ENCODE results near the gene UPK1A. TPM values are rescaled to one million over a fixed set of nuclear protein-coding genes. Genes with fewer than 3 reads are reported as not detected.

Gene UPK1A
- total RNA-seq, 2 experiments from 2014 or later = 0.37 TPM

DNA sequence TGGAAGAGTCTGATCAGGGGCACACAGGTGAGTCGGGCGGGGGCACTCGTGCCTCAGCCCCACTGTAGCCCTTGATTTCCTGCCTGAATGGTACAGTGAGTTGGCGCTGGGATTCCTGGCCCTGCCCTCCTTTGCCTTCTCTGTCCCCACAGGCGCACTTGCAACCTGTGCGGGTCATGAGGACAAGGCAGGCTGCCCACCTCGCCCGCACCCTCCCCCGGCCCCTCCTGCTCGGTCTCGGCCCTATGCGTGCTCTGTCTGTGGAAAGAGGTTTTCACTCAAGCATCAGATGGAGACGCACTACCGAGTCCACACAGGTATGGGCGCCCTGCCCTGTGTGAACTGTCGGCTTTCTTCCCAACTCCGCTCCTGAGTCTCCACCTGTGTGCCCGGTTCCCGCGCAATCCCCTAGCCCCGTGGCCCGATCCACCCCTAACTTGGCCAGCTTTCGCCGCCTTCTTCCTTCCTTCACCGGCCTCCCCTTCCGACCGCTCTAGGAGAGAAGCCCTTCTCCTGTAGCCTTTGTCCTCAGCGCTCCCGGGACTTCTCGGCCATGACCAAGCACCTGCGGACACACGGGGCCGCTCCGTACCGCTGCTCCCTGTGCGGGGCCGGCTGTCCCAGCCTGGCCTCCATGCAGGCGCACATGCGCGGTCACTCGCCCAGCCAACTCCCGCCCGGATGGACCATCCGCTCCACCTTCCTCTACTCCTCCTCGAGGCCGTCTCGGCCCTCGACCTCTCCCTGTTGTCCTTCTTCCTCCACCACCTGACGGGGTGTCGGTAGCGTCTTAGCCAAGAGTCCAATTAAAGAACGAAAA lies 49.9 kb downstream of the UPK1A start:
- peaks cover 69% of the 10 kb centered on the region for H3K4me1 Mint-ChIP-seq
- ChIA-PET CTCF (interaction anchor here (0.6 to 6.0 kb wide), 5 partner anchors 14 to 167 kb away, joined by 3 to 72 read pairs (median 4); partner anchors contain the start of gene LIN37), POLR2A (interaction anchor here (0.6 kb wide), 1 partner anchor 32 kb away, joined by 3 read pairs; the partner anchor contains the start of gene LIN37)
- no peaks in the 10 kb centered on the region for H3K27me3 Mint-ChIP-seq
- DNase-seq = no peak
- peak overlapping the region; percentile 94 for H3K27ac Mint-ChIP-seq
- peak overlapping the region; percentile 87 for H3K4me3 Mint-ChIP-seq
- H3K9me3 Mint-ChIP-seq = no peaks in the 10 kb centered on the region
- H3K36me3 Mint-ChIP-seq (ENCODE audit: low read depth) = peaks cover 15% of the 10 kb centered on the region

DNA sequence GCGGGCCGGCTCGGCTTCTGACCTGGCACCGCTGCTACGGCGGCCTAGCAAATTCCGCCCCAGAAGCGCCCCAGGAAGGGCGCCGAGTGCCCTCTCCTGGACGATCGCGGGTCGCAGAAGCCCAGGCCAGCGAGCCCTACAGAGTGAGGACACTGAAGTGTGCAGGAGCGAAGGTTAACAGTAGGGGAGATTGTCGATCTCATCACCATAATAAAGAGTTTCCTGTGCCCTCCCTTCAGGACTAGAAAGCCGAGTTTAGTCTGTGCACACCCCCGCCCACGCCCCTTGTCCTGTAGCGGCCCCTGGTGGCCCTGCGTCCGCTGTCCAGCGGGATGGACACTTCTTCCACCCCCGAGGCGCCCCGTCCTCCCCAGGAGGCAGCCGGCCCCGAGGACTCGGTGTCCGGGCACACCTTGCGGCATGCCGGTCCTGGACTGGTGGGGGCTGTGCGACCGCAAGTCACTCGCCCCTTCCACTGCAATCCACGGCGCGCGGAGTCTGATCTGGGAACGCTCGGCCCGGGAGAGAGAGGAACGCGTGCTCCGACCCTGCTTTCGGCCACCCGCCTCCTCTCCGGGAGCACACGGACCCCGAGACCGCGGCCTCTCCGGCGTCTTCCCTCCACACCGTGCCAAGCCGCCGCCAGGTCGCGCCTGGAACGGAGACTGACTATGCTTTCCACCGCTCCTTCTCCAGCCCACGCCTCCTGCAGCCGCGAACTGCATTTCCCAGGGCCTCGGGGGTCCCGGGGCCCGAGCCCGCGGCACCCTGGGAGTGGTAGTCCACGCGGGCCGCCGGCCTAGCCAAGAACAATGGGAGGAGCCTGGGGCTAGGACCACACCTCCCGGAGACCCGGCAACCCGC lies 50.7 kb downstream of the UPK1A start:
- CTCF ChIA-PET = interaction anchor here (1.8 to 6.0 kb wide), 3 partner anchors 15 to 31 kb away, joined by 4 to 72 read pairs (median 12); partner anchors contain the start of gene LIN37

DNA sequence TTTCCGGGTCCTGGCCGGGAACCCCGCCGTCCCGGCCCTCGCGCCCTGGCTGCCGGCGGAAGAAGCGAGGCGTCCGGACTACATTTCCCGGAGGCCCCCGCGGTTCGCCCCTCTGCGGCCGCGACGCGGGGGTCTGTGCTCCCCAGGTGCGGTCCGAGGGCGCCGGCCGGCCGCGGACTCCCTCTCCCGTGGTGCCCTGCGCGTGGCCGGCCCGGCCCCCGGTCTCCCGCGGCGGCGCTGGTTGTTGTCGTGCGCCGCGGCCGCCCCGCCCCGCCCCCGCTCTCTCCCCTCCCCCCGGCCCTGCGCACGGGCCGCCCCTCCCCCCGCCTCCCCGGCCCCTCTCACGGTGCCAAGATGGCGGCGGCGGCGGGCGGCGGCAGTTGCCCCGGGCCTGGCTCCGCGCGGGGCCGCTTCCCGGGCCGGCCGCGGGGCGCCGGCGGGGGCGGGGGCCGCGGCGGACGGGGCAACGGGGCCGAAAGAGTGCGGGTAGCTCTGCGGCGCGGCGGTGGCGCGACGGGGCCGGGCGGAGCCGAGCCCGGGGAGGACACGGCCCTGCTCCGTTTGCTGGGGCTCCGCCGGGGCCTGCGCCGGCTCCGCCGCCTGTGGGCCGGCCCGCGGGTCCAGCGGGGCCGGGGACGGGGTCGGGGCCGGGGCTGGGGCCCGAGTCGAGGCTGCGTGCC lies 51.5 kb downstream of the UPK1A start, which contains the start of gene KMT2B:
Gene KMT2B, plus strand, starts transcription at position 339 of the 680 bp plus-strand sequence. Its CDS starts 16 bp downstream, at position 355.
- Mint-ChIP-seq H3K27me3 (no peaks in the 10 kb centered on the region), H3K4me1 (peaks cover 59% of the 10 kb centered on the region), H3K4me3 (peak within 1 kb of the TSS; percentile 87), H3K27ac (peak within 1 kb of the TSS; percentile 94), H3K36me3 (ENCODE audit: low read depth) (peaks cover 24% of the 10 kb centered on the region), H3K9me3 (no peaks in the 10 kb centered on the region)
- POLR2A ChIA-PET = no interaction called here
- CTCF ChIA-PET = interaction anchor here (0.9 to 1.1 kb wide), 2 partner anchors 23 kb away, joined by 4 to 5 read pairs; no protein-coding TSS in a partner anchor
- no peak for DNase-seq

More for the DNA sequence above, 50.7 kb downstream of the UPK1A start:
- no peaks in the 10 kb centered on the region for H3K27me3 Mint-ChIP-seq
- H3K36me3 Mint-ChIP-seq (ENCODE audit: low read depth) = peaks cover 17% of the 10 kb centered on the region
- H3K9me3 Mint-ChIP-seq = no peaks in the 10 kb centered on the region
- H3K27ac Mint-ChIP-seq = peak overlapping the region; percentile 94
- H3K4me3 Mint-ChIP-seq = peak overlapping the region; percentile 87
- DNase-seq = peak; percentile 97
- POLR2A ChIA-PET = no interaction called here
- peaks cover 66% of the 10 kb centered on the region for H3K4me1 Mint-ChIP-seq

DNA sequence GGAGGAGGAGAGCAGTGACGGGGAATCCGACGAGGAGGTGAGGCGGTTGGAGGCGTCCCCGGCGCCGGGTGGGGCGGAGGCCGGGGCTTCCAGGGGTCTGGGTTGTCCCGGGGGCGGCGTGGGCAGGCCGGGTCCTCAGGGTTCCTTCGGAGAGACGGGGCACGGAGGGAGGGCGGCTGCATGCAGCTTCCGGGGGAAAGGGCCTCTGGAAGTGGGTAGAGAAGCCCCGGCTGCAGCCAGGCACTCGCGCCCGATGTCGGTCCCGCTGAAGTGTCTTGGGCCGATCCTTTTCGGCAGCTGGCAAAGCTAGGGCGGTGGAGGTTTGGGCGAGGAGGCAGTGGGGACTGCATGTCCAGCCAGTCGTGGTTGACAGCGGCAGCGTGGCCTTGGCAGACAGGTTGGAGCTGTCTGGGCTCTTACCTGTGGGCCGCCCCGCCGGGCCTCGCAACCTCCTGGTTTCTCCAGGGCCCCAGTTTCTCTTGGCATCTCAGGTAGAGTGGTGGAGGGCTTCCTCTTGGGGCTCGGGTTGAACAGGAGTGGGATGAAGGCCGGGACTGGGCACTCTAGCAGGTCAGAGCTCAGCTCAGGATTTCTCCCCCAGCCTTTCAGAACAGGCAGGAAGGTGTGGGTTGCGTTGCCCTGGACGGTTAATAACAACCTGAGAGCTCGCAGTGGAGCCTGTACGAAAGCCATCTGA lies 52.2 kb downstream of the UPK1A start:
- Mint-ChIP-seq H3K36me3 (ENCODE audit: low read depth) (peaks cover 28% of the 10 kb centered on the region), H3K4me1 (peaks cover 52% of the 10 kb centered on the region), H3K4me3 (peak overlapping the region; percentile 87), H3K9me3 (no peaks in the 10 kb centered on the region), H3K27me3 (no peaks in the 10 kb centered on the region), H3K27ac (peak overlapping the region; percentile 85)
- DNase-seq = peak; percentile 54
- POLR2A ChIA-PET = interaction anchor here (0.7 kb wide), 1 partner anchor 101 kb away, joined by 3 read pairs; no protein-coding TSS in a partner anchor
- CTCF ChIA-PET = interaction anchor here (0.8 to 1.1 kb wide), 4 partner anchors 12 to 24 kb away, joined by 3 to 5 read pairs (median 4); no protein-coding TSS in a partner anchor

DNA sequence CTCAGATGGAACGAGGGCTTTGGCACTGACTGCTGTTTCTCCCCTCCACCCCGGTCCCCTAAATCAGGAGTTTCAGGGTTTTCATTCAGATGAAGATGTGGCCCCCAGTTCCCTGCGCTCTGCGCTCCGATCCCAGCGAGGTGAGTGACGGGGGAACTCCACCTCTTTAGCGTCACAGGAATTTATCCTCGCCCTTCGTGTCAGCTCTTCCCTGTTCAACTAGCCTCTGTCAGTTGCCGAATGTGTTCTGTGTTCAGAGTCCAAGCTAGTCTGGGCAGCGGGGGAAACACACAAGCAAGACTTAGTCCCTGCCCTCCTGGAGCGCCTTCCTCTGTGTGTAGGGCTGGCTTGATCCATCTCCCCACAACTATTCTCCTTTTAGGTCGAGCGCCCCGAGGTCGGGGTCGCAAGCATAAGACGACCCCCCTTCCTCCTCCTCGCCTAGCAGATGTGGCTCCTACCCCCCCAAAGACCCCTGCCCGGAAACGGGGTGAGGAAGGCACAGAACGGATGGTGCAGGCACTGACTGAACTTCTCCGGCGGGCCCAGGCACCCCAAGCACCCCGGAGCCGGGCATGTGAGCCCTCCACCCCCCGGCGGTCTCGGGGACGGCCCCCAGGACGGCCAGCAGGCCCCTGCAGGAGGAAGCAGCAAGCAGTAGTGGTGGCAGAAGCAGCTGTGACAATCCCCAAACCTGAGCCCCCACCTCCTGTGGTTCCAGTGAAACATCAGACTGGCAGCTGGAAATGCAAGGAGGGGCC lies 53.3 kb downstream of the UPK1A start:
- POLR2A ChIA-PET = no interaction called here
- peaks cover 34% of the 10 kb centered on the region for H3K36me3 Mint-ChIP-seq (ENCODE audit: low read depth)
- CTCF ChIA-PET = interaction anchor here (1.1 kb wide), 1 partner anchor 17 kb away, joined by 4 read pairs; no protein-coding TSS in a partner anchor
- no peak for DNase-seq
- peaks cover 41% of the 10 kb centered on the region for H3K4me1 Mint-ChIP-seq
- peak overlapping the region; percentile 87 for H3K4me3 Mint-ChIP-seq
- H3K27ac Mint-ChIP-seq = peak overlapping the region; percentile 85
- no peaks in the 10 kb centered on the region for H3K9me3 Mint-ChIP-seq
- no peaks in the 10 kb centered on the region for H3K27me3 Mint-ChIP-seq

DNA sequence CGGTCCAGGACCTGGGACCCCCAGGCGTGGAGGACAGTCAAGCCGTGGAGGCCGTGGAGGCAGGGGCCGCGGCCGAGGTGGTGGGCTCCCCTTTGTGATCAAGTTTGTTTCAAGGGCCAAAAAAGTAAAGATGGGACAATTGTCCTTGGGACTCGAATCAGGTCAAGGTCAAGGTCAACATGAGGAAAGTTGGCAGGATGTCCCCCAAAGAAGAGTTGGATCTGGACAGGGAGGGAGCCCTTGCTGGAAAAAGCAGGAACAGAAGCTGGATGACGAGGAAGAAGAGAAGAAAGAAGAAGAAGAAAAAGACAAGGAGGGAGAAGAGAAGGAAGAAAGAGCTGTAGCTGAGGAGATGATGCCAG lies 53.8 kb downstream of the UPK1A start:
- H3K36me3 Mint-ChIP-seq (ENCODE audit: low read depth) = peaks cover 38% of the 10 kb centered on the region
- H3K4me1 Mint-ChIP-seq = peaks cover 35% of the 10 kb centered on the region
- H3K27me3 Mint-ChIP-seq = no peaks in the 10 kb centered on the region
- ChIA-PET POLR2A (no interaction called here), CTCF (no interaction called here)
- peak overlapping the region; percentile 50 for H3K27ac Mint-ChIP-seq
- H3K4me3 Mint-ChIP-seq = no peak overlapping the region
- no peak for DNase-seq
- H3K9me3 Mint-ChIP-seq = no peaks in the 10 kb centered on the region

DNA sequence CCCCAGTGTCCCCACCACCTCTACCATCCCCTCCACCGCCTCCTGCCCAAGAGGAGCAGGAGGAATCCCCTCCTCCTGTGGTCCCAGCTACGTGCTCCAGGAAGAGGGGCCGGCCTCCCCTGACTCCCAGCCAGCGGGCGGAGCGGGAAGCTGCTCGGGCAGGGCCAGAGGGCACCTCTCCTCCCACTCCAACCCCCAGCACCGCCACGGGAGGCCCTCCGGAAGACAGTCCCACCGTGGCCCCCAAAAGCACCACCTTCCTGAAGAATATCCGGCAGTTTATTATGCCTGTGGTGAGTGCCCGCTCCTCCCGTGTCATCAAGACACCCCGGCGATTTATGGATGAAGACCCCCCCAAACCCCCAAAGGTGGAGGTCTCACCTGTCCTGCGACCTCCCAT lies 54.3 kb downstream of the UPK1A start:
- Mint-ChIP-seq H3K4me3 (no peak overlapping the region), H3K9me3 (no peaks in the 10 kb centered on the region), H3K36me3 (ENCODE audit: low read depth) (peaks cover 43% of the 10 kb centered on the region), H3K4me1 (peaks cover 30% of the 10 kb centered on the region), H3K27ac (no peak overlapping the region), H3K27me3 (no peaks in the 10 kb centered on the region)
- no peak for DNase-seq
- ChIA-PET CTCF (interaction anchor here (0.8 kb wide), 1 partner anchor 19 kb away, joined by 3 read pairs; no protein-coding TSS in a partner anchor), POLR2A (no interaction called here)

DNA sequence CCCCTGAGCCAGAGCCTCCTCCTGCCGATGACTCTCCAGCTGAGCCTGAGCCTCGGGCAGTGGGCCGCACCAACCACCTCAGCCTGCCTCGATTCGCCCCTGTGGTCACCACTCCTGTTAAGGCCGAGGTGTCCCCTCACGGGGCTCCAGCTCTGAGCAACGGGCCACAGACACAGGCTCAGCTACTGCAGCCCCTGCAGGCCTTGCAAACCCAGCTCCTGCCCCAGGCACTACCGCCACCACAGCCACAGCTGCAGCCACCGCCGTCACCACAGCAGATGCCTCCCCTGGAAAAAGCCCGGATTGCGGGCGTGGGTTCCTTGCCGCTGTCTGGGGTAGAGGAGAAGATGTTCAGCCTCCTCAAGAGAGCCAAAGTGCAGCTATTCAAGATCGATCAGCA lies 55.1 kb downstream of the UPK1A start:
- H3K36me3 Mint-ChIP-seq (ENCODE audit: low read depth) = peaks cover 50% of the 10 kb centered on the region
- CTCF ChIA-PET = interaction anchor here (0.7 to 0.8 kb wide), 2 partner anchors 18 to 19 kb away, joined by 3 to 4 read pairs; no protein-coding TSS in a partner anchor
- H3K4me3 Mint-ChIP-seq = no peak overlapping the region
- peaks cover 23% of the 10 kb centered on the region for H3K4me1 Mint-ChIP-seq
- no peaks in the 10 kb centered on the region for H3K9me3 Mint-ChIP-seq
- H3K27ac Mint-ChIP-seq = peak overlapping the region; percentile 19
- POLR2A ChIA-PET = no interaction called here
- H3K27me3 Mint-ChIP-seq = no peaks in the 10 kb centered on the region
- DNase-seq = no peak

DNA sequence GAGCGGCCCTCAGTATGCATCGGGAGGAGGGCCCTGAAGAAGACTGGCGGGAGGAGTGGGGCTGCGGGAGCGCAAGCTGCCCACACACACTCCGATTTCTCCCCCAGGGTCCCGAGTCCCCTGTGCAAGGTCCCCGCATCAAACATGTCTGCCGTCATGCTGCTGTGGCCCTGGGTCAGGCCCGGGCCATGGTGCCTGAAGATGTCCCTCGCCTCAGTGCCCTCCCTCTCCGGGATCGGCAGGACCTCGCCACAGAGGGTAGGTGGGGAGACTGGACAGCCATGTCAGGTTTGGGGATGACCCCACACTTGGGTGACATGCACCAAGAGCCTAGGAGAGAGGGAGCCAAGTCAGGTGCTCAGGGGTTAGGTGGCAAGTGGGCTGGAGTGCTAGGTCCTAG lies 56.1 kb downstream of the UPK1A start:
- H3K36me3 Mint-ChIP-seq (ENCODE audit: low read depth) = peaks cover 50% of the 10 kb centered on the region
- CTCF ChIA-PET = interaction anchor here (0.8 to 1.7 kb wide), 2 partner anchors 14 to 20 kb away, joined by 3 to 5 read pairs; partner anchors contain the start of gene IGFLR1
- peak overlapping the region; percentile 31 for H3K27ac Mint-ChIP-seq
- H3K4me1 Mint-ChIP-seq = peaks cover 18% of the 10 kb centered on the region
- no peak for DNase-seq
- H3K4me3 Mint-ChIP-seq = no peak overlapping the region
- H3K9me3 Mint-ChIP-seq = no peaks in the 10 kb centered on the region
- POLR2A ChIA-PET = interaction anchor here (0.5 kb wide), 1 partner anchor 68 kb away, joined by 3 read pairs; no protein-coding TSS in a partner anchor
- no peaks in the 10 kb centered on the region for H3K27me3 Mint-ChIP-seq

DNA sequence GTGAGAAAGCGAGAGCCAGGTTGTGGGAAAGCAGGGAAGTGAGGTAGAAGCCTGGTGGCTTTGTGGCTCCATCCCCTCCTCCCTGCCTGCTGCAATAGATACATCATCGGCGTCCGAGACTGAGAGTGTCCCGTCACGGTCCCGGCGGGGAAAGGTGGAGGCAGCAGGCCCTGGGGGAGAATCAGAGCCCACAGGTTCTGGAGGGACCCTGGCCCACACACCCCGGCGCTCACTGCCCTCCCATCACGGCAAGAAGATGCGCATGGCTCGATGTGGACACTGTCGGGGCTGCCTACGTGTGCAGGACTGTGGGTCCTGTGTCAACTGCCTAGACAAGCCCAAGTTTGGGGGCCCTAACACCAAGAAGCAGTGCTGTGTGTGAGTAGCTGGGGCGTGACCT lies 56.6 kb downstream of the UPK1A start:
- DNase-seq = no peak
- Mint-ChIP-seq H3K4me1 (peaks cover 18% of the 10 kb centered on the region), H3K9me3 (no peaks in the 10 kb centered on the region), H3K36me3 (ENCODE audit: low read depth) (peaks cover 51% of the 10 kb centered on the region), H3K27me3 (no peaks in the 10 kb centered on the region), H3K27ac (no peak overlapping the region), H3K4me3 (no peak overlapping the region)
- ChIA-PET POLR2A (no interaction called here), CTCF (interaction anchor here (0.7 to 2.9 kb wide), 5 partner anchors 9 to 22 kb away, joined by 3 to 13 read pairs (median 3); partner anchors contain the start of genes IGFLR1, PSENEN and U2AF1L4)

DNA sequence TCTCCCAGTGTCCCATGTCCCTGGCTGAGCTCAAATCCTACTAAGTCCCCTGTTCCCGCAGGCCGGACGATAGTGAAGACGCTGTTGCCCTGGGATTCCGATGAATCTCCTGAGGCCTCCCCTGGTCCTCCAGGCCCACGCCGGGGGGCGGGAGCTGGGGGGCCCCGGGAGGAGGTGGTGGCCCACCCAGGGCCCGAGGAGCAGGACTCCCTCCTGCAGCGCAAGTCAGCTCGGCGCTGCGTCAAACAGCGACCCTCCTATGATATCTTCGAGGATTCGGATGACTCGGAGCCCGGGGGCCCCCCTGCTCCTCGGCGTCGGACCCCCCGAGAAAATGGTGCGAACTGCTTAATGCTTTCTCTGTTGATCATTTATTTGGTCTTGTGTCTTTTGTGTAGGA lies 57.4 kb downstream of the UPK1A start:
- Mint-ChIP-seq H3K27me3 (no peaks in the 10 kb centered on the region), H3K36me3 (ENCODE audit: low read depth) (peaks cover 59% of the 10 kb centered on the region), H3K9me3 (no peaks in the 10 kb centered on the region), H3K27ac (no peak overlapping the region), H3K4me1 (peaks cover 18% of the 10 kb centered on the region), H3K4me3 (no peak overlapping the region)
- POLR2A ChIA-PET = no interaction called here
- CTCF ChIA-PET = interaction anchor here (0.7 to 2.9 kb wide), 5 partner anchors 8 to 21 kb away, joined by 3 to 13 read pairs (median 3); partner anchors contain the start of genes IGFLR1, PSENEN and U2AF1L4
- no peak for DNase-seq
